GM19397 (cell line): ENCODE results near the gene IL31.

ENCODE experiments used
- ATAC-seq: cut with Tn5 transposase; IDR thresholded peaks from one replicate; pipeline ENCODE4 v1.9.1; 2021; ENCODE audit warnings: mild to moderate bottlenecking, moderate library complexity; ENCODE audit not compliant: unreplicated experiment

Gene IL31

GRCh38 chr12:122159882-122160281 is 14.1 kb downstream of the IL31 start:
- no peak for ATAC-seq

- no peak for ATAC-seq
Measured at GRCh38 chr12:122158700-122159285, 15.2 kb downstream of the IL31 start.

DNA sequence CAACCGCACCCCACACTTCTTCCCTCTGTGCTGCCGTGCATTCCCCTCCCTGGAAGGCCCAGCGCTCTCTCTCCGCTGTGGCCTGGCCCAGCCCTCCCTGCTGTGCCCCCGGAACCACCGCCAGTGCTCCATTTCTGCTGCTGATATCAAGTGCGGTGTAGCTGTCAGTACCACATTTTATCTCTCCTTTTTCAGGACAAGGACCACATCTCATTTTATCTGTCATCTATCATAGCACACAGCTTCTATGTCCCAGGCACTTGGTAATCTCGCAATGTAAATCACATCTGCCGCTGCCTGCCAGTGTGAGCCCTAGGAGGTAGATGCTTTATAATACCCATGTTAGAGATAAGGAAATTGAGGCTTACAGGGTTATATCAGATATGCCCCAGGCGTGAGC is 18.3 kb downstream of the IL31 start:
- ATAC-seq = no peak

GRCh38 chr12:122152754-122153153 is 21.3 kb downstream of the IL31 start:
- ATAC-seq = no peak

DNA sequence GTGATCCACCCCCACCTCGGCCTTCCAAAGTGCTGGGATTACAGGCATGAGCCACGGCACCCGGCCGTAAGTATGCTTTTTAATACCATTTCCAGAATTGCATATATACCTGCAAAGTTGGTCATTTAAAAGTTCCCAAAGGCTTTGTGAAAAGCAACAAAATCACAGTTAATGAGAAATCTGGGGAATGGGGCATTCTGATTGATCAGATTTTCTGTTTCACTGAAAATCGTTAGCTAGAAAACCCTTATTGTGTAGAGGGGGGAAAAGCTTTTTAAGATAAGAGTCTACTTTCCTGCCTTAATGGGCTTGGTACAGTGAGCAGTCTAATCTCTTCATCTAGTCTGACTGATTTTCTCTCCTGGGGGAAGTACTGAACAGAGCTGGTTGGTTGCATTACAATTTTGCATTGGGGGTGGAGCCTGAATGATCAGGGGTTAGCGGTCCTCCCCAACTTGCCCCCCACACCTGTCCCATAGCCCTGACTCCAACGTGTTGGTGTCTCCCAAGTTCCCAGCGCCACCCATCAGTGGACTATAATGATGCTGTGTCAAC is 23.8 kb downstream of the IL31 start:
- ATAC-seq = no peak

DNA sequence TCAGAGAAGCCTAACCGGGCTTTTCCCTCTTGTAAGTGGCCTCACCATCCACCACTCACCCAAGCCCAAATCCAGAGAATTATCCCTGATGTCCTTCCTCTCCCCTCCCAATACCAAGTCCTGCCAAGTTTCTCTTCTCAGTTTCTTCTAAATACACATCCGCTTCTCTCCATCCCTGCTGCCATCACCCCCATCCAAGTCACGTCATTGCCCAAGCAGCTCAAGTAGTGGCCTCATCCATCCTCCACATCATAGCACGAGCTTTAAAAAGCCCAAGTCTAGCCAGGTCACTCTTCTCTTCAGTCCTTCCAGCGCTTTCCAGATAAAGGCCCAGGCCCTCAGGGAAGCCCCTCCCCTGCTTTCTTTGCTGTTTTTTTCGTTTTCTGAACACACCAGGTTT is 25.4 kb downstream of the IL31 start:
- ATAC-seq = no peak

DNA sequence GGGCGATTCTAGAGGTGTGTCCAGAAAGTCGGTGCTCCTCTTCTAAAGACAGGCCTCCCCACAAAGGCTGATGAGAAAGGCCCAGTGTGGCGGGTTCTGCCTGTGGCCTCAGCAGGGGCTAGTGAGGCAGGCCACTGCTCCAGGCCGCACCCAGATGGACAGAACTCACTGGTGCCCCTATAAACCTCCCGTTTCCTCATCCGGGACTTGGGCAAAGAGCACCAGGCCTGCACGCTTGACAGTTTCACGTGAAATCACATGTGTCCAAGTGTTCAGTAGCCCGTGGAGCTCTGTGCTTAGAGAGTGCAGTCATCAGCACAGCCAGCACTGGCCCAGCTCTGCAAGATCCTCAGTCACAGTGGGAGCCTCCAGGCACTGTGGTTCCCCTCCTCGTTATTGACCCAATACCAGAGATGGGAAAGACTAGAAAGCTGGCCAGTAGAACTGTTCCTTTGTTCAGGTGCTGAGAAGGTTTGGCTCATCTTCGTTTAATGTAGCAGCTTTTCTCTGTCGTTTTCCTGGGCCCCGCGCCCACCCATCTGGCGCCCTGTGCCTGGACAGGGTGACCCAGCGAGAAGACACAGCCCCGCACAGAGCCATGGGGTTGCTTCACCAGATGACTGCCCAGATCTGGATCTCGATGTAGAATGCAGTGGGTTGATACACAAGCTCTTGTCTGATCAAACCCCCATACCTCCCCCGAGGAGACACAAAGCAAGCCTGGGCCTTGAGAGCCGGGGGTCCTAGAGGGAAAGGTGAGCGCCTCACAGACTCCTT is 26.3 kb downstream of the IL31 start:
- ATAC-seq = no peak

DNA sequence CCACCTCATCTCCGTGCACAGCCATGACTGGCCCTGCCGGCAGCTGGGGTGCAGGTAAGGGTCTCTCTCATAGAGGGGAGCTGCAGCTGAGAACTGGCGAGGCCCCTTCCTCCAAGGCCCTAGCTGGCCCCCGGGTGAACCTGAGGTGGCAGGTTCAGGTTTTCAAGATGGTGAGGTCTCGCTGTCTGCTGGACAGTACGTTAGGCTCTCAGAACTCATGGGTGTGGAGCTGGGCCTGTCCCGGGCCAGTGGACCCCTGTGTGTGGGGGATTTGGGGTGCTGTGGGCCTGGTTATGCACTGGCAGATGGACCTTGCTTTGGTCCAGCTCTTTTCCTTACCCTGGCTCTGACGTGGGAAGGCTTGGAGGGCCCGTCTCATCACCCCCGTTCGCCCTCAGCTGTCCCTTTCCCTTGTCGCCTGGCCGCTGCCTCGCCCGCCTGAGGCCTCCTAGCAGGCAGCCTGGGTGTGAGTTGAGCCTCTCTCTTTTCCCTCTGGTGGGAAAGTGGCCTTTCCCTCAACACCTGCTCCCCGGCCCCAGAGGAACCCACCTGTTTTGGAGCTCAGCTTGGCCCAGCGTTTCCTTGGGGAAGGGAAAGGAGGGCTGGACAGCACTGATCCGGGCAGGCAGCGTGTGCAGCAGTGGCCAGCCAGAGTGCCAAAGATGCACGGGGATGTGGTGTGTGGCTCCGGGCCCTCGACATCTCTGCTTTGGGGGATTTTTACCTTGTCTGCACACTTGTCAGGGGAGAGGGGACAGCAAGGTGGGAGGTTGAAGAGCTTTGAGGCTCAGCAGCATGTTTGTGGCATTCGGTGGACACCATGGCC is 28.3 kb downstream of the IL31 start:
- no peak for ATAC-seq

DNA sequence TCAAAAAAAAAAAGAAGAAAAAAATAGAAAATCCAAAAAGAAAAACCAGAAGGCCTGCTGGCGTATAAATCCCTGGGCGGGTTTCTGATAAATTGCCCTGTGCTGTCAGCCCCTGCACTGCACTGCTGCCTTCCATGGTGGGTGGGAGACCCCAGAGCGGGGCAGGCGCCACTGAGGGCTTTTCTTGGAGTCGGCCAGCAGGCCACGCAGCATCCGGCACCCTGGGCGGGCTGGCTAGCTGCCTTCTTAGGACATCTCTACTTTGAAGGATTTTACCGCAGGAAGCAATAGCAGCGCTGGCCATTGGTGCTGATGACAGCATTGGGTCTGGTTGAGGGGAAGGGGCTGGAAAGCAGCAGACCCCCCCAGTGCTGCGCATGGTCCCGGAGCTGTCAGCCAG is 29.1 kb downstream of the IL31 start:
- no peak for ATAC-seq

GRCh38 chr12:122142857-122143256 is 31.2 kb downstream of the IL31 start:
- ATAC-seq = no peak

DNA sequence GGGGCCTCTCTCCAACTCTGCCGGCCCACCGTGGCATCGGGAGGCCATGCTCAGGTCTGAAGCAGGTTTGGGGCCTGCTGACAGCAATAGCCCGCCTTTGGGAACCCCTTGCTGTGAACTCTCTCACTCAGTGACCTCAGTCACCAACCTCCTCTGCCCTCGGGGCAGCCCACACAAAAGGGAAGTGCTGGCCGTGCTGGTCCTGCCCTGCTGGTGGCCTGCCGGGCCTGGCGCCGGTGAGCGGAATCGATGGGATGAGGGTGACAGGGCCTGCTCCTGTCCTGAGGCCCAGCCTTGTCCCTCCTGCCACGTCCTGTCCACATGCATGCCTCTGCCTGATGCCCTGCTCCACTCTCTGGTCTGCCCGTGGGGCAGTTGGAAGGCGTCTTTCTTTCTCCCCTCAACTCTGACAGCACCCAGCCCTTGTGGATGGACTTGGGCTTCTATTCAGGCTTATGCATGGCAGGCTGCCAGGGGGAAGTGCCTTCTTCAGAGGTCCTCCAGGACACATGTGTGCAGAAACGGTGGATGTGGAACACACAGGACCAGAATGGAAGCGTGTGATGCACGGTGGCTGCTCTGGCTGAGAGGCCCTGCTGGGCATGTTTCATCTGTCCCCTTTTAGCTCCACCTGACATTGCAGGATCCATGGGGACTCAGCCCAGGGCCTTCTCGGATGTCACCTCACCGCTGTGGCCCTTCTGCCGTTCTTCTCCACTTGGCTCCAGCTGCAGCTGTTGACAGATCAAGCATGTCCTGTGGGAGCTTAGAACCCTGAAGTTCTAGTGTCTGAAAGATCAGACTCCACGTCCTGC is 31.9 kb downstream of the IL31 start:
- ATAC-seq = no peak

GRCh38 chr12:122140467-122141257 is 33.4 kb downstream of the IL31 start:
- ATAC-seq = no peak

DNA sequence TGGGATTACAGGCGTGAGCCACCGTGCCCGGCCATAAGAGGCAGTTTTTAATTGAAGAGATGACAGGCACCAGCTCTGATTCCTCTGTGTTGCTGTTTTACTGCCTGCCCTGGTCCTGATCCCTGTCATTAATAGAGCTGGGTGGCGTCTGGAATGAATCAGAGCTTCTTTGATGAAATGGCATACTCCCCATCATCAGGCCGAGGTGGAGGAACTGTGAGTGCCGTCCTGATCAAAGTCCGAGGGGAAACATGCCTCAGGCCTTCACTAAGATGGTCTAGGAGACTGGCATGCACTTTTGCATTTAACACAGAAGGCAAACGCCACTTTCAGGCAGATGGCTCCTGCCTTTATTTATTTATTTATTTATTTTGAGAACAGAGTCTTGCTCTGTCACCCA is 34.1 kb downstream of the IL31 start:
- no peak for ATAC-seq

DNA sequence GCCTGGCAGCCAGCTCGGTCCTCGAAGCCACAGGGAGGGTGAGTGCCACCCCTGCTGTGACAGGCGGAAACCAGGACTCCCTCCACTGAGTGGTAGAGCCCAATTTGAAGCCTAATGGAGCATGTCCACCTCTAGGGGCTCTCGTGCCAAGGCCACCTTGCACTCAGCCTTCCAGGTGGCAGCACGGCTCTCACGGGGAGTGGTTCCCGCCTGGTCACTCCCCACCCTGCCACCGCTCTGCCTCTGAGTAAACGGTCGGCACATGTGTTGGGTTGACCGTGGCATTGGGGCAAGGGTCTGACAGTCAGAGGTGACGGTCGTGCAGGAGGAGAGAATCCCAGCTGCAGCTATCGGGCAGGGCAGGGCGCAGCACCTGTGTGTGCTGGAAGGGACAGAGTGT is 34.8 kb downstream of the IL31 start:
- ATAC-seq = no peak

- no peak for ATAC-seq
Measured at GRCh38 chr12:122138616-122139015, 35.4 kb downstream of the IL31 start.

DNA sequence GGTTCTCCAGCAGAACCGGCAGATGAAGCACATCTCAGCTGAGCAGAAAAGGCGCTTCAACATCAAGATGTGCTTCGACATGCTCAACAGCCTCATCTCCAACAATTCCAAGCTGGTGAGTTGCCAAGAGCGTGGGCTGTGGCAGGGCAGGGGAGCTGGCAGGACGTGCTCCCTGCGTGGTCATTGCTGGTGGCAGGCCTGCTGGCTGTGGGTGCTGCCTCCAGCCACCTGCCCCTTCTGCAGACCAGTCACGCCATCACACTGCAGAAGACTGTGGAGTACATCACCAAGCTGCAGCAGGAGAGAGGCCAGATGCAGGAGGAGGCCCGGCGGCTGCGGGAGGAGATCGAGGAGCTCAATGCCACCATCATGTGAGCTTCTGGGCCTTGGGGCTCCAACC is 35.8 kb downstream of the IL31 start:
- ATAC-seq = no peak

- no peak for ATAC-seq
Measured at GRCh38 chr12:122137681-122138080, 36.3 kb downstream of the IL31 start.

GRCh38 chr12:122137229-122137628 is 36.8 kb downstream of the IL31 start:
- no peak for ATAC-seq

DNA sequence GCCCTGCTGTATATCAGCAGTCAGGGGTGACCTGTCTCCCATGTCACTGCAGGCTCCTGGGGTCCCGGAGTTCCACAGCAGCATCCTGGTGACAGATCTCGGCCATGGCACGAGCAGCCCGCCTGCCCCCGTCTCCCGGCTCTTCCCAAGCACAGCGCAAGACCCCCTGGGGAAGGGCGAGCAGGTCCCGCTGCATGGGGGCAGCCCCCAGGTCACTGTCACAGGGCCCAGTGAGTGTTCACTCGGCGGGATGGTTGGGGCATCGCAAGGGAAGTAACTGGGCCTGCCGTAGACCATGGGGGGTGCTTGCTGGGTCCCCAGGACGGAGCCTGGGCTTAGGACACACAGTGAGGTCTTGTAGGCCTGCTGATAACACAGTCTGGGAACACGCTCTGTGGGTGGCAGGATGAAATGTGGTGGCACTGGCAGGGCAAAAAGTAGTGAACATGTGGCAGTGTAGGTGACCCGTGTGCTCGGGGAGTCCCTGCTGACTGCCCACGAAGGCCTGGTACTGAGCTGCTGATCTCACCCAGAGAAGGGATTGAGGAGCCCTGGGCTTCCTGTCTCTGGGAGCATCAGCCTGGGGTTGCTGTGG is 38.5 kb downstream of the IL31 start:
- no peak for ATAC-seq
